HepG2 (cell line): Measurements from ENCODE around the gene SERPINA9.

Source experiments
- ATRX ChIP-seq: sonication (generic); formaldehyde crosslinking; IDR thresholded peaks from 2 replicates; pipeline ENCODE4 v1.4.0; 2020; ENCODE audit warnings: missing genetic modification reagents, borderline replicate concordance
- HDAC6 ChIP-seq: fragments of 200-600 bp; sonication (generic); IDR thresholded peaks from 2 replicates; pipeline ENCODE4 v1.7.0; 2017; ENCODE audit warnings: mild to moderate bottlenecking, antibody characterized with exemption, low read length, low read depth
- RORA ChIP-seq: sonication (generic); formaldehyde crosslinking; IDR thresholded peaks from 2 replicates; pipeline ENCODE4 v1.5.0; 2020; ENCODE audit warnings: mild to moderate bottlenecking, missing genetic modification reagents, moderate library complexity
- TARDBP ChIP-seq: sonication (generic); formaldehyde crosslinking; IDR thresholded peaks from 2 replicates; pipeline ENCODE4 v1.8.0; 2022; ENCODE audit warnings: mild to moderate bottlenecking, missing genetic modification reagents
- TCF7 ChIP-seq: sonication (generic); IDR thresholded peaks from 2 replicates; pipeline ENCODE4 v1.6.1; 2016; ENCODE audit warnings: antibody characterized with exemption, low read depth
- THAP7 ChIP-seq: sonication (generic); formaldehyde crosslinking; IDR thresholded peaks from 2 replicates; pipeline ENCODE4 v1.8.1; 2023; ENCODE audit warnings: mild to moderate bottlenecking, missing genetic modification reagents
- ZNF780A ChIP-seq: sonication (generic); formaldehyde crosslinking; IDR thresholded peaks from 2 replicates; pipeline ENCODE4 v1.8.0; 2022; ENCODE audit warnings: mild to moderate bottlenecking, missing genetic modification reagents, moderate library complexity
- TF ChIP-seq, protein P1 (sequence below): sonication (generic); formaldehyde crosslinking; IDR thresholded peaks from 2 replicates; pipeline ENCODE4 v1.5.0; 2020; ENCODE audit warnings: mild to moderate bottlenecking, missing genetic modification reagents, moderate library complexity
- TF ChIP-seq, protein P2 (sequence below): sonication (generic); formaldehyde crosslinking; IDR thresholded peaks from 2 replicates; pipeline ENCODE4 v1.4.0; 2020; ENCODE audit warnings: missing genetic modification reagents

DNA sequence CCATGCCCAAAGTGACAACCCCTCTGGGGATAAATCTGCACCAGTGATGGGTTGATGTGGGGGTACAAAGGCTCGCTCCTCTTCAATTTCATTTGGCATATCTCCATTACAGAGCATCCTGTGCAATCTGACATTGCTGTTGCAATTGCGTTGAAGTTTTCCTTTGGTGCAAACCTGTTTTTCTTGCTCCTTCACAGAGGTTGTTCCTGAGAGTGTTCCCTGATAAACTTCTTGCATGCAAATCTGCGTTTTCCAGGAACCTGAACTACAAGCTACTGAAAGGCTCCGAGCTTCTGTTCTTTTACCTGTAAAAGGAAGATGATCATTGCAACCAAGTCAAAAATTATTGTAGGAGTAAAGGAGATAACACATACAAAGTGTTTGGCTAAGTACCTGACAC lies 49.5 kb downstream of the SERPINA9 start:
- TF ChIP-seq TARDBP = no peak
- TF ChIP-seq ZNF780A (CRISPR knock-in tag) = no peak
- TF ChIP-seq, protein P1, sequence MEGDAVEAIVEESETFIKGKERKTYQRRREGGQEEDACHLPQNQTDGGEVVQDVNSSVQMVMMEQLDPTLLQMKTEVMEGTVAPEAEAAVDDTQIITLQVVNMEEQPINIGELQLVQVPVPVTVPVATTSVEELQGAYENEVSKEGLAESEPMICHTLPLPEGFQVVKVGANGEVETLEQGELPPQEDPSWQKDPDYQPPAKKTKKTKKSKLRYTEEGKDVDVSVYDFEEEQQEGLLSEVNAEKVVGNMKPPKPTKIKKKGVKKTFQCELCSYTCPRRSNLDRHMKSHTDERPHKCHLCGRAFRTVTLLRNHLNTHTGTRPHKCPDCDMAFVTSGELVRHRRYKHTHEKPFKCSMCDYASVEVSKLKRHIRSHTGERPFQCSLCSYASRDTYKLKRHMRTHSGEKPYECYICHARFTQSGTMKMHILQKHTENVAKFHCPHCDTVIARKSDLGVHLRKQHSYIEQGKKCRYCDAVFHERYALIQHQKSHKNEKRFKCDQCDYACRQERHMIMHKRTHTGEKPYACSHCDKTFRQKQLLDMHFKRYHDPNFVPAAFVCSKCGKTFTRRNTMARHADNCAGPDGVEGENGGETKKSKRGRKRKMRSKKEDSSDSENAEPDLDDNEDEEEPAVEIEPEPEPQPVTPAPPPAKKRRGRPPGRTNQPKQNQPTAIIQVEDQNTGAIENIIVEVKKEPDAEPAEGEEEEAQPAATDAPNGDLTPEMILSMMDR (CRISPR knock-in tag) = no peak
- no peak for TF ChIP-seq ATRX (CRISPR knock-in tag)
- TF ChIP-seq, protein P2, sequence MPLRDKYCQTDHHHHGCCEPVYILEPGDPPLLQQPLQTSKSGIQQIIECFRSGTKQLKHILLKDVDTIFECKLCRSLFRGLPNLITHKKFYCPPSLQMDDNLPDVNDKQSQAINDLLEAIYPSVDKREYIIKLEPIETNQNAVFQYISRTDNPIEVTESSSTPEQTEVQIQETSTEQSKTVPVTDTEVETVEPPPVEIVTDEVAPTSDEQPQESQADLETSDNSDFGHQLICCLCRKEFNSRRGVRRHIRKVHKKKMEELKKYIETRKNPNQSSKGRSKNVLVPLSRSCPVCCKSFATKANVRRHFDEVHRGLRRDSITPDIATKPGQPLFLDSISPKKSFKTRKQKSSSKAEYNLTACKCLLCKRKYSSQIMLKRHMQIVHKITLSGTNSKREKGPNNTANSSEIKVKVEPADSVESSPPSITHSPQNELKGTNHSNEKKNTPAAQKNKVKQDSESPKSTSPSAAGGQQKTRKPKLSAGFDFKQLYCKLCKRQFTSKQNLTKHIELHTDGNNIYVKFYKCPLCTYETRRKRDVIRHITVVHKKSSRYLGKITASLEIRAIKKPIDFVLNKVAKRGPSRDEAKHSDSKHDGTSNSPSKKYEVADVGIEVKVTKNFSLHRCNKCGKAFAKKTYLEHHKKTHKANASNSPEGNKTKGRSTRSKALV (CRISPR knock-in tag) = no peak
- no peak for TF ChIP-seq RORA (CRISPR knock-in tag)
- no peak for TF ChIP-seq THAP7 (CRISPR knock-in tag)
- TF ChIP-seq HDAC6 = no peak
- no peak for TF ChIP-seq TCF7
